Neural cell (in vitro differentiated cells): Measurements from ENCODE around the gene CCDC126.

Experiments used
- EP300 ChIP-seq: fragments of 450-650 bp; conservative IDR thresholded peaks from 2 replicates; pipeline ENCODE4 v1.6.1; 2014; ENCODE audit warnings: antibody characterized with exemption, mild to moderate bottlenecking, moderate library complexity; ENCODE audit not compliant: poor library complexity, severe bottlenecking
- EZH2 ChIP-seq: fragments of 200-600, 300-800 bp; shearing (Covaris generic), sonication (generic); IDR thresholded peaks from 2 replicates; pipeline ENCODE4 v1.6.1; 2014; ENCODE audit warnings: antibody characterized with exemption, low read length, borderline replicate concordance, mild to moderate bottlenecking; ENCODE audit not compliant: insufficient read depth, poor library complexity, severe bottlenecking
- MXI1 ChIP-seq: fragments of 450-650 bp; conservative IDR thresholded peaks from 2 replicates; pipeline ENCODE4 v1.6.1; 2014; ENCODE audit warnings: antibody characterized with exemption, mild to moderate bottlenecking; ENCODE audit not compliant: poor library complexity, severe bottlenecking
- POLR2AphosphoS5 ChIP-seq: IDR thresholded peaks from 2 replicates; pipeline ENCODE4 v1.6.1; 2012
- RAD21 ChIP-seq: fragments of 450-650 bp; conservative IDR thresholded peaks from 2 replicates; pipeline ENCODE4 v1.6.1; 2014; ENCODE audit warnings: antibody characterized with exemption, mild to moderate bottlenecking, moderate library complexity
- SMC3 ChIP-seq: fragments of 450-650 bp; conservative IDR thresholded peaks from 2 replicates; pipeline ENCODE4 v1.6.1; 2014; ENCODE audit warnings: antibody characterized with exemption, mild to moderate bottlenecking, moderate library complexity; ENCODE audit not compliant: poor library complexity
- TAF1 ChIP-seq: IDR thresholded peaks from 2 replicates; pipeline ENCODE4 v1.6.1; 2012; ENCODE audit warnings: low read depth
- TF ChIP-seq, protein P1 (sequence below): fragments of 450-650 bp; IDR thresholded peaks from 2 replicates; pipeline ENCODE4 v1.5.1; 2014; ENCODE audit warnings: antibody characterized with exemption, mild to moderate bottlenecking, moderate library complexity; ENCODE audit not compliant: poor library complexity, severe bottlenecking
- TF ChIP-seq, protein P2 (sequence below): IDR thresholded peaks from 2 replicates; pipeline ENCODE4 v1.6.1; 2012; ENCODE audit warnings: borderline replicate concordance

DNA sequence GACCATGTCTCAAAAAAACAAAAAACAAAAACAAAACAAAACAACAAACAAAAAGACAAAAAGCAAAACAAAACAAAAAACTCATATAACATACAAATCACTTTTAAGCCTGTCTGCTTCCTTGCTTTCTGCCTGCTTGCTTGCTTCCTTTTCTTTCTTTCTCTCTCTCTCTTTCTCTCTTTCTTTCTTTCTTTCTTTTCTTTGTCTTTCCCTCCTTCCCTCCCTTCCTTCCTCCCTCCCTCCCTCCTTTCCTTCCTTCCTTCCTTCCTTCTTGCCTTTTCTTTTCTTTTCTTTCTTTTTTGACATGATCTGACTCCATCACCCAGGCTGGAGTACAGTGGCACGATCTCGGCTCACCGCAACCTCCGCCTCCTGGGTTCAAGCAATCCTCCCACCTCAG lies 49.5 kb upstream of the CCDC126 start:
- TF ChIP-seq, protein P1, sequence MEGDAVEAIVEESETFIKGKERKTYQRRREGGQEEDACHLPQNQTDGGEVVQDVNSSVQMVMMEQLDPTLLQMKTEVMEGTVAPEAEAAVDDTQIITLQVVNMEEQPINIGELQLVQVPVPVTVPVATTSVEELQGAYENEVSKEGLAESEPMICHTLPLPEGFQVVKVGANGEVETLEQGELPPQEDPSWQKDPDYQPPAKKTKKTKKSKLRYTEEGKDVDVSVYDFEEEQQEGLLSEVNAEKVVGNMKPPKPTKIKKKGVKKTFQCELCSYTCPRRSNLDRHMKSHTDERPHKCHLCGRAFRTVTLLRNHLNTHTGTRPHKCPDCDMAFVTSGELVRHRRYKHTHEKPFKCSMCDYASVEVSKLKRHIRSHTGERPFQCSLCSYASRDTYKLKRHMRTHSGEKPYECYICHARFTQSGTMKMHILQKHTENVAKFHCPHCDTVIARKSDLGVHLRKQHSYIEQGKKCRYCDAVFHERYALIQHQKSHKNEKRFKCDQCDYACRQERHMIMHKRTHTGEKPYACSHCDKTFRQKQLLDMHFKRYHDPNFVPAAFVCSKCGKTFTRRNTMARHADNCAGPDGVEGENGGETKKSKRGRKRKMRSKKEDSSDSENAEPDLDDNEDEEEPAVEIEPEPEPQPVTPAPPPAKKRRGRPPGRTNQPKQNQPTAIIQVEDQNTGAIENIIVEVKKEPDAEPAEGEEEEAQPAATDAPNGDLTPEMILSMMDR: no peak
- TF ChIP-seq POLR2AphosphoS5 (no peak), EZH2 (no peak), SMC3 (no peak), EP300 (no peak), TAF1 (no peak), RAD21 (no peak), MXI1 (no peak)
- TF ChIP-seq, protein P2, sequence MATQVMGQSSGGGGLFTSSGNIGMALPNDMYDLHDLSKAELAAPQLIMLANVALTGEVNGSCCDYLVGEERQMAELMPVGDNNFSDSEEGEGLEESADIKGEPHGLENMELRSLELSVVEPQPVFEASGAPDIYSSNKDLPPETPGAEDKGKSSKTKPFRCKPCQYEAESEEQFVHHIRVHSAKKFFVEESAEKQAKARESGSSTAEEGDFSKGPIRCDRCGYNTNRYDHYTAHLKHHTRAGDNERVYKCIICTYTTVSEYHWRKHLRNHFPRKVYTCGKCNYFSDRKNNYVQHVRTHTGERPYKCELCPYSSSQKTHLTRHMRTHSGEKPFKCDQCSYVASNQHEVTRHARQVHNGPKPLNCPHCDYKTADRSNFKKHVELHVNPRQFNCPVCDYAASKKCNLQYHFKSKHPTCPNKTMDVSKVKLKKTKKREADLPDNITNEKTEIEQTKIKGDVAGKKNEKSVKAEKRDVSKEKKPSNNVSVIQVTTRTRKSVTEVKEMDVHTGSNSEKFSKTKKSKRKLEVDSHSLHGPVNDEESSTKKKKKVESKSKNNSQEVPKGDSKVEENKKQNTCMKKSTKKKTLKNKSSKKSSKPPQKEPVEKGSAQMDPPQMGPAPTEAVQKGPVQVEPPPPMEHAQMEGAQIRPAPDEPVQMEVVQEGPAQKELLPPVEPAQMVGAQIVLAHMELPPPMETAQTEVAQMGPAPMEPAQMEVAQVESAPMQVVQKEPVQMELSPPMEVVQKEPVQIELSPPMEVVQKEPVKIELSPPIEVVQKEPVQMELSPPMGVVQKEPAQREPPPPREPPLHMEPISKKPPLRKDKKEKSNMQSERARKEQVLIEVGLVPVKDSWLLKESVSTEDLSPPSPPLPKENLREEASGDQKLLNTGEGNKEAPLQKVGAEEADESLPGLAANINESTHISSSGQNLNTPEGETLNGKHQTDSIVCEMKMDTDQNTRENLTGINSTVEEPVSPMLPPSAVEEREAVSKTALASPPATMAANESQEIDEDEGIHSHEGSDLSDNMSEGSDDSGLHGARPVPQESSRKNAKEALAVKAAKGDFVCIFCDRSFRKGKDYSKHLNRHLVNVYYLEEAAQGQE: no peak
